Measurements from ENCODE around the gene ARL15.

The ARL15 gene

GRCh38 chr5:54282876-54283275, 27.5 kb downstream of the ARL15 start:
- no peak for DNase-seq

- DNase-seq: no peak
Measured at GRCh38 chr5:54281960-54282692, 28.2 kb downstream of the ARL15 start.

- DNase-seq: no peak
Measured at GRCh38 chr5:54279960-54280359, 30.4 kb downstream of the ARL15 start.

GRCh38 chr5:54278979-54279717, 31.2 kb downstream of the ARL15 start:
- no peak for DNase-seq

- no peak for DNase-seq
Measured at GRCh38 chr5:54278036-54278830, 32.1 kb downstream of the ARL15 start.

- DNase-seq: no peak
Measured at GRCh38 chr5:54276048-54276447, 34.3 kb downstream of the ARL15 start.

- DNase-seq: peak; percentile 8
Measured at GRCh38 chr5:54275361-54275760, 35.0 kb downstream of the ARL15 start.

GRCh38 chr5:54274944-54275343, 35.4 kb downstream of the ARL15 start:
- DNase-seq: no peak

- no peak for DNase-seq
Measured at GRCh38 chr5:54273715-54274114, 36.7 kb downstream of the ARL15 start.

GRCh38 chr5:54272746-54273145, 37.6 kb downstream of the ARL15 start:
- no peak for DNase-seq

GRCh38 chr5:54270326-54270725, 40.0 kb downstream of the ARL15 start:
- DNase-seq: no peak

GRCh38 chr5:54264574-54264973, 45.8 kb downstream of the ARL15 start:
- no peak for DNase-seq

- DNase-seq: no peak
Measured at GRCh38 chr5:54263447-54263846, 46.9 kb downstream of the ARL15 start.

- DNase-seq: no peak
Measured at GRCh38 chr5:54261596-54261995, 48.8 kb downstream of the ARL15 start.

GRCh38 chr5:54259981-54260380, 50.4 kb downstream of the ARL15 start:
- no peak for DNase-seq

- peak; percentile 27 for DNase-seq
Measured at GRCh38 chr5:54259090-54259489, 51.3 kb downstream of the ARL15 start.

GRCh38 chr5:54257366-54258118, 52.8 kb downstream of the ARL15 start:
- no peak for DNase-seq

- DNase-seq: no peak
Measured at GRCh38 chr5:54254482-54255198, 55.7 kb downstream of the ARL15 start.

- no peak for DNase-seq
Measured at GRCh38 chr5:54251981-54252380, 58.4 kb downstream of the ARL15 start.

- DNase-seq: peak; percentile 49
Measured at GRCh38 chr5:54249210-54250028, 61.0 kb downstream of the ARL15 start.

- DNase-seq: no peak
Measured at GRCh38 chr5:54247226-54247625, 63.1 kb downstream of the ARL15 start.
